CD4-positive, alpha-beta T cell treated with Interleukin-1 beta for 1 hour (primary cell): ENCODE data around the gene PARK7.

Experiments used
- DNase-seq, 2 donors: peaks; one replicate each; pipeline ENCODE4 v3.0.0-alpha.2; 2020 to 2022

PARK7 gene

GRCh38 chr1:7985851-7986612 lies 24.5 kb downstream of the PARK7 start:
- DNase-seq = no peak

- no peak for DNase-seq
Observed at GRCh38 chr1:7987528-7987927, 26.0 kb downstream of the PARK7 start.

GRCh38 chr1:7988576-7988975 lies 27.1 kb downstream of the PARK7 start:
- no peak for DNase-seq

DNA sequence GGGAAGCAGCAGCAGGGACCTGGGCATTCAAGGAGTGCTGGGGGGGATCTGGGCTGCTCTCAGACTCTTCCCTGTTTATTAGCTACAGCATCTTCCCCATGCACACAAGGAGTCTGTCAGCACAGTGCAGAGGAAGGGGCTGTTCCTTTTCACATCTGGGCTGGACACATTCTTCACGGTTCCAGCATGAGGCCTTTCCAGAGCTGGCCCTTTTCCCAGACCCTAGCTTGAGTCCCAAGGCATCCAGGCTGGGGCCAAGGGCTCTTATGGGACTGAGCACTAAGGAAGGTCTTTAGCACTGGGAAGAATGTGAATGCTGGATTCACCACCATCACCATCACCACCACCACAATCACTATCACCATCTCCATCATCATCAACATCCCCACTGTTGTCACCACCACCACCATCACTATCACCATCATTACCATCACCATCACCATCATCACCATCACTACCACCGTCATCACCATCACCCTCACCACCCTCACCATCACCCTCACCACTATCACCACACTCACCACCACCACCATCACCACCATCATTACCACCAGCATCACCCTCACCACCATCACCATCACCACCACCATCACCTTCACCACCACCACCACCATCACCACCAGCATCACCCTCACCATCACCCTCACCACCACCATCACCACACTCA lies 28.4 kb downstream of the PARK7 start:
- no peak for DNase-seq

DNA sequence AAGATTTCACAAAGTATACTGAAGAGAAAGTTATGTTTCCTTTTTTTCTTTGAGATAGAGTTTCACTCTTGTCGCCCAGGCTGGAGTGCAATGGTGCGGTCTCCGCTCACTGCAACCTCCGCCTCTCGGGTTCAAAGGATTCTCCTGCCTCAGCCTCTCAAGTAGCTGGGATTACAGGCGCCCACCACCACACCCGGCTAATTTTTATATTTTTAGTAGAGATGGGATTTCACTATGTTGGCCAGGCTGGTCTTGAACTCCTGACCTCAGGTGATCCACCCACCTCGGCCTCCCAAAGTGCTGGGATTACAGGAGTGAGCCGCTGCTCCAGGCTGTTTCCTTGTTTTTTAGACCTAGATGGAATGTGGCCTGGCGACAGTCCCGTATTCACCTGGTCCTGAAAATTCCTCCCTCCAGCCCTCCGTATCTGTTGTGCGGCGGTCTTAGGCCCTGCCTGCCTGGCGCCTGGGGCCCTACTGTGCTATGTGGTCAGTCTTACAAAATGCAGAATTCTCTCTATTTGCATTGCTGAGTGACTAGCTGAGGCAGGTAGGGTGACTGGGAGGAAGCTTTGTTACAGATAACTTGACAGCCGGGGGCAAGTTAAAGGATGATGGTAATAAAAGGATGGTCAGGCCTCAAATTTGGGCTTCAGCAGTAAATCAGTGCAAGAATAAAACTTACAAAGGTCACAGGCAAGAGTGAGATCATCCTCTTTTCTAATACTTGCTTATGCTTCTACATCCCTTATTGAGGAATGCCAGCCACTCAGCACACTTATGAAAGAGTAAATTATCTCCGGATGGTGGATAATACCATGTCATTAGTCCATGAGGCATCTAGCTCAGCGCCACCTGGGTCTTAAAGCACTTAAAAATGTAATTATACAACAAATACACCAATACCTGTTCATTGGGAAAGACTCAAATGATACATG lies 30.3 kb downstream of the PARK7 start:
- no peak for DNase-seq

GRCh38 chr1:7992885-7993284 lies 31.4 kb downstream of the PARK7 start:
- no peak for DNase-seq

- no peak for DNase-seq
Observed at GRCh38 chr1:7993593-7994479, 32.3 kb downstream of the PARK7 start.

DNA sequence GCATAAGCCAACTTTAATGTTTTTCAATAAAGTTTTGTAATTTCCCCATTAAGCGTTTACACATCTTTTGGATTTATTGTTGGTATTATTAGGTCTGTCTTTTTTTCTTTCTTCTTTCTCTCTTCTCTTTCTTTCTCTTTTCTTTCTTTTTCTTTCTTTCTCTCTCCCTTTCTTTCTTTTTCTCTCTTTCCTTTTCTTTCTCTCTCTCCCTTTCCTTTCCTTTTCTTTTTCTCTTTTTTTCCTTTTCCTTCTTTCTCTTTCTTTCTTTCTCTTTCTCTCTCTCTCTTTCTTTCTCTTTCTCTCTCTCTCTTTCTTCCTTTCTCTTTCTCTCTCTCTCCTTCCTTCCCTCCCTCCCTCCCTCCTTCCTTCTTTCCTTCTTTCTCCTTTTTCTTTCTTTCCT lies 33.3 kb downstream of the PARK7 start:
- no peak for DNase-seq

DNA sequence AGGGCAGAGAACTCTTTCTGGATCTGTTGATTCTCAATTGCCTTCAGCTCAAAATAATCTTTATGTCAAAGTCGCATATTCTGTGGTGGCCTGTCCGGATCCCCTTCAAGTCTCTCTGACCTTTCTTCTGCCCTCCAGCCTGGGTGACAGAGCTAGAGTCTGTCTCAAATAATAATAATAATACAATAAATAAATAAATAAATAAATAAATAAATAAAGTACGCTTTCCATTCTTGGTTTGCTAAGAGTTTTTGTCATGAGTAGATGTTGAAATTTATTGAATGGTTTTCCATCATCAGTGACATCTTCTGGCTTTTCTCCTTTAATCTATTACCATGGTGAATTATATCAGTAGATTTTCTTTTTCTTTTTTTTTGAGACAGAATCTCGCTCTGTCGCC lies 33.9 kb downstream of the PARK7 start:
- DNase-seq = no peak

DNA sequence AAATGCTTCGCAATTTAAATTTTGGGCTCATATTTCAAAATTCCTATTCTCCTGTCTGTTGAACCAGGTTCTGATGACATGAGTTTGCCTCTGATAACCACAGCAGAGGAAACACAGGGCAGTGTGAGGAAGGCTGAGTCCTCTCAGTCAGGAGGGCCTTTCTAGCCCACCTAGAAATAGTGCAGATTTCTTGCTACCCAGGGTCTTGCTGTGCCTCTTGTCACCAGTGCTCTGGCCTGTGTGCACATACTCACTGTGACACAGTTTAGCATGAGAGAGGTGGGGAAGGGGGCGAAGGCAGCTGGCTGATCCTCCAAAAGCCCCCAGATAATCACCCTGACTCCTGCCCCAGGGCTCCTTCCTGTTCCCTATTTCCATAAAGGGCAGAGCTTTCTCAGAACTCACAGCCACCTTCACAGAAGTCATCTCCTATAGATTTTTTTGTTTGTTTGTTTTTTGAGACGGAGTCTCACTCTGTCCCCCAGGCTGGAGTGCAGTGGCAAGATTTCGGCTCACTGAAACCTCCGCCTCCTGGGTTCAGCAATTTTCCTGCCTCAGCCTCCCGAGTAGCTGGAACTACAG lies 40.9 kb downstream of the PARK7 start:
- no peak for DNase-seq

GRCh38 chr1:8002921-8003320 lies 41.4 kb downstream of the PARK7 start:
- no peak for DNase-seq

DNA sequence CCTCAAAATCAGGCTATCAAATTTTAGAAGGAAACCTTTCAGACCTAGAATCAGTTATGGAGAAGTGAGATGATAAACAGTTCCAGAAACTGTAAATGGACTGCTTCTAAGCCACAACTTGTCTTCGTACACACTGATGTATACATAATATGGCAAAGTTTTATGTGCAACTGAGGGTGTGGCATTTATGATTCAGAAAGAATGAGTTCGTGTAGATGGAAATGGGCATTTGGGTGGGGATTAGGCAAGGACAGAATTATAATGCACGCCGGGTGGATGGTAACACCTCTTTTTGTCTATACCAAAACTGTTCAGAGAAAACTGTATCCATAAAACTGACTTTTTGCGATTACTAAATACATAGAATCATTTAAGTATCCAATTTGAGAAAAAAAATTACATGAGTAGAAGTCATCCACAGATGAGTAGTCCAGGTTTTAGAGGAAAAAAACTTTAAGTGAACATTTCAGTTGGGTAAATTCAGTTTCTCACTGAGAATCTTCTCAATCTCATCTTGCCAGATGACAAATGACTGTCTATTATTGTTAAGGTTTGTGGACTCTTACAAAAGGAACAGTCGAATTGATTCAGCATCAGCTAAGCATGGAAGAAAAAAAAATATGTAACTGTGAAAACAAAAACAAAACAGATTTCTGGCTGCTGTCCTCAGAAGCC lies 42.1 kb downstream of the PARK7 start:
- DNase-seq = no peak

DNA sequence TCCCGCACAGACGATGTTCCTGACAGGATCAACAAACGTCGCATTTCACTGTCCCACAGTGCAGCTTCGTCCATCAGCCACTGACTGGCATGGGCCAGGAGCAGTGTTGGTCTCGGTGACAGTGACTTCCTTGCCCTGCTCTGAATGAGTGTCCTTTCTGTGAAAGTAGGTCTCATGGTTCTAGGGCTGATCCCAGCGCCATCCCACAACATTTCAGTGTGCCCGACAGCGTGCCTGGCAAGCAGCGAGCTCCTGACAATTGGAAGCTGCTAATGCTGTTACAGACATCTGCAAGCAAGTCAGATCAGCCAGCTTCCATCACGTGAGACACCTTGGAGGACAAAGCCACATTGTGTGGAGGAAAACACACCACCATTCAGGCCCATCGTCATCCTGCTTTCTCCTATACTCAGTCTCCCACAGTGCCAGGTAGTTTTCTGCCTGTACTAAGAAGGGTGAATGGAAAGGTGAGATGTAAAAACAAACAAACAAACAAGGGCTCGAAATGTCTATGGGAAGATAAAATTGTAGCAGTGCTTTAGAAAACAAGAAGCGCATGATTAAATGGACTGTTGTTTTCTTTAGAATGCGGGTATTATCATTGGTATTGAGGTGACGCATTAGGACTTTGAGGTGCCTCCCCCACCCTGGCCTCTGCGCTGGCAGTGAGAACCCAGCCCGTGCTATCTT lies 42.7 kb downstream of the PARK7 start:
- no peak for DNase-seq

DNA sequence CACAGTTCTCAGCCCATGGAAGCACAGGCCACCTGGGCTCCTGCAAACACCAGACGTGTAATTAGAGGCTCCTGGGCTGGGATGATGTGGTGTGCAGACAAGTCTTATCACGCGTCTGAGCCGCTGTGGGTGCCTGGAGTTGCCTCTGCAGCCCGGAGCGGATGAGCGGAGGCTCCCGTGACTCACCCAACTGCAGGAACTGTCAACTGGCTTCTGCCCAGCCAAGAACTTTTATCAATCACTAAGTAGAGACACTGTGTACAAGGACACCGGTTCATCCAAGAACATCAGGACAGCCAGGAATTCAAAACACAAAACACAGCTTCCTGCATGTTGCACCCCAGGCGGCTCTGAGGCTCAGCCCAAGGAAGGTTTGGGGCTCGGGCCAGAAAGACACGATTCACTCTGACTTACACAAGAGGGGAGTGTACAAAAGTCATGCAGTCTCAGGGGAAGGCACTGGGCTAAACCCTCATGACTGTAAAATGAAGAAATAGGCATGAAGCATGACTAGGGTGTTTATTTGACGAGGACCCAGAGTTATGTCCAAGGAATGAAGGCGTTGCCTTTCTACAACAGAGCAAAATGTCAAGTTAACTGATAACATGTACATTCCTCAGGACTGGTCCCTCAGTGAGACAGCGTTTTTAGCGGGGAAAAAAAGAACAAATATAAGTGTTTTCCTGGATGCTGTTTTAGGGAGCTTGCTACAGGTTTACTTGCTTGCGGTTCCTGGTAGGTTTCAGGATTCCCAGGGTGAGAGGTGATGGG lies 43.5 kb downstream of the PARK7 start:
- no peak for DNase-seq

GRCh38 chr1:8006037-8006963 lies 44.8 kb downstream of the PARK7 start:
- no peak for DNase-seq

- no peak for DNase-seq
Observed at GRCh38 chr1:8009043-8010002, 47.8 kb downstream of the PARK7 start.

DNA sequence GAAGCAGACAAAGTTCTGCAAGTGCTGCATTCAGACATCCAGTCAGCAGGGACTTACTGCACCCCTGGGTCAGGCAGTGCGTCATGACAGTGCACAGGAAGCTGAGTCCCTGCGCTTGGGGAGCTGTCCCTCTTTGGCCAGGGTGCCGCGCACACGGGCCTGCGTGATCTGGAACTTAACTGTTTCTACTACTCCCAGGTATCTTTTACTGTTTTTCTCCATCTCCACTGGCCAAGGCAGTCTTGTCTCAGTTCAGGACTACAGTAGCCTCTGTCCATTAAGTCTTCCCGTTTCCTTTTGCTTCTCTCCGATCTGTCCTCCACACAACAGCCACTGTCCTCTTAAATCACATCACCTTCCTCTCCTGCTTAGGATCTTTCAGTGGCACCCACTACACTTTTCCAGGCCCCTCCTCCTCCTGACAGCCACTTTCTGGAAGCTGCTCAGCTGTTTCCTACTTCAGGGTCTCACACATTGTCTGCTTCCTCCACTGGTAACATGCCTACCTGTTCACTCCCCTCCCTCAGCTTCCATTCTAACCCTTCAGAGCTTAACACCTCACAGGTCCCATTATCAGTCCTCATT lies 48.7 kb downstream of the PARK7 start:
- DNase-seq = no peak
